ENCODE results near the gene JTB. TPM values are rescaled to one million over a fixed set of nuclear protein-coding genes. Genes with fewer than 3 reads are reported as not detected.

The JTB gene
- total RNA-seq, 4 donors from 2014 or later: 157 to 309 (median 259) TPM

DNA sequence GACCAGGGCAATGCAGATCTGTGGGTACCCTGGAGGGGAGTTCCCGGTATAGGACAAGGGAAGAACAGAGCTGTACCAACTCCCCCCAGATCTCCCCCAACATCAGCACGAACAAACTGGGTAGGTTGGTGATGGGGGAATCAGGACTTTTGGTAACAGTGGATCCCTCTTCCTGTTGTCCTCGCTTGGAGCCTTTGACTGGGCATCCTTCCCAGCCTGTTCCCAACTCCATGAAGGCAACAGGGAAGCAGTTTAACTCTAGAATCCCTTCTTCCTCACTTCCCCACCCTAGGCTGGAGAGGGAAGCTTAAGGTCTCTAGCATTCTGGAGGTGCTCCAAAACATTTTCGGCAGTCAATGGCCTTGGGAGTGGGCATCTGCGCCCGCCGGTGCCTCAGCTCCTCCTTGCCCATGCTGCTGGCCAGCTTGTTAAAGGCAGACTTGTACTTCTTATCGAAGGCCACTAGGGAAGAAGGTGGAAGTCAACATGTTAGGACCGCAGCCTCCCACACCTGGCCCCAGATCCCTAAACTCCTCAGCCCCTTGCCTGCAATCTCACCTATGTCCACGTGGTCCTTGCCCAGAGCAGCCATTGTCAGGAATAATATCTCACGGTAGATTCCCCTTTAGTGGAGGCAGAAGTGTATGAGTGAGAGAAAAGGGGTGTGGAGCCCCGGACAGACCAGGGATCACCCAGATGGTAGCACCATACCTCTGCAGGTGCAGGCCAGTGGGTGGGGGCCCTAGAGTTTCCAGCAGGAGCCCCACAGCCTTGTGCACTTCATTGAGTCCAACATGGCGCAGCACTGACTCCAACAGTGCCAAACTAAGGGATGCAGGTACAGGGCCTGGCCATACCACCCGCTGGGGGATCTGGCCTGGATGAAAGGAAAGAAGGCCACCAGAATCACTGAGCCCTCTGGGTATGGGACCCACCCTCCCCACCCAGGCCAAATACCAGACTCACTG, 47.2 kb downstream of the JTB start:
- H3K36me3 ChIP-seq: peaks cover 0 to 56% of the 10 kb centered on the region in 2 donors

DNA sequence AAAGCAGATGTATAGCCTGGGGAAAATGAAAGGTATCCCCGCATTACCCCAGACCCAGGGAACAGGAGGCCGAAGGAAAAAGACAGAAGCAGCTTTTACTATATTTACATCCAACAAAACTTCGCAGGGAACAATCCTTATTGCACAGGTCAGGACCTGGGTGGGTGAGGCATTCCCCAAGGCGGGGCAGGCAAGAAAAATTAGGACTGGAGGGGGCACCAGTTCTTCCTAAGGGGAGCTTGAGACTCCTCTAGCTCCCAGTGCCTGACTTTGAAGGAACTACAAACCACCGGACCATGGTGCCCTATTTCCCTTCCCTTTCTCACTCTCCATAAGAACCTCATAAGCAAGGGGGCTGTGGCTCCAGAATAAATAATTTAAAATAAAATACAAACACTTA, 48.0 kb downstream of the JTB start:
- H3K27ac ChIP-seq: peak overlapping the region in 1 of 4 donors; percentile 48
- TF ChIP-seq POLR2A (IDR thresholded peaks at IDR 0.05): no peak
- TF ChIP-seq, protein P1, sequence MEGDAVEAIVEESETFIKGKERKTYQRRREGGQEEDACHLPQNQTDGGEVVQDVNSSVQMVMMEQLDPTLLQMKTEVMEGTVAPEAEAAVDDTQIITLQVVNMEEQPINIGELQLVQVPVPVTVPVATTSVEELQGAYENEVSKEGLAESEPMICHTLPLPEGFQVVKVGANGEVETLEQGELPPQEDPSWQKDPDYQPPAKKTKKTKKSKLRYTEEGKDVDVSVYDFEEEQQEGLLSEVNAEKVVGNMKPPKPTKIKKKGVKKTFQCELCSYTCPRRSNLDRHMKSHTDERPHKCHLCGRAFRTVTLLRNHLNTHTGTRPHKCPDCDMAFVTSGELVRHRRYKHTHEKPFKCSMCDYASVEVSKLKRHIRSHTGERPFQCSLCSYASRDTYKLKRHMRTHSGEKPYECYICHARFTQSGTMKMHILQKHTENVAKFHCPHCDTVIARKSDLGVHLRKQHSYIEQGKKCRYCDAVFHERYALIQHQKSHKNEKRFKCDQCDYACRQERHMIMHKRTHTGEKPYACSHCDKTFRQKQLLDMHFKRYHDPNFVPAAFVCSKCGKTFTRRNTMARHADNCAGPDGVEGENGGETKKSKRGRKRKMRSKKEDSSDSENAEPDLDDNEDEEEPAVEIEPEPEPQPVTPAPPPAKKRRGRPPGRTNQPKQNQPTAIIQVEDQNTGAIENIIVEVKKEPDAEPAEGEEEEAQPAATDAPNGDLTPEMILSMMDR (IDR thresholded peaks at IDR 0.05 in 4 of 5, conservative IDR thresholded peaks at IDR 0.05 in 1 of 5): no peak
- intact Hi-C loops (cut with DNase I; ENCODE audit: low total_unique reads): no loop called here
- no peaks in the 10 kb centered on the region for H3K4me1 ChIP-seq
- H3K9me3 ChIP-seq: no peaks in the 10 kb centered on the region
- no peak overlapping the region for H3K4me3 ChIP-seq
- H3K27me3 ChIP-seq: no peaks in the 10 kb centered on the region
- peak in 1 of 2 donors; percentile 2 for DNase-seq
- ATAC-seq: no peak
- in situ Hi-C loops (cut with MboI; ENCODE audit: low sequenced_read_pairs in 4 of 4): loop anchor here in 1 of 4 donors (10.0 kb wide), 1 partner anchor 55 kb away; the partner anchor contains the start of gene RAB13
- peaks cover 0 to 48% of the 10 kb centered on the region in 2 donors for H3K36me3 ChIP-seq

More for the DNA sequence above, 47.2 kb downstream of the JTB start:
- no peak overlapping the region for H3K4me3 ChIP-seq
- ATAC-seq (no peak), DNase-seq (peak in 1 of 2 donors; percentile 7)
- no peaks in the 10 kb centered on the region for H3K27me3 ChIP-seq
- intact Hi-C loops (cut with DNase I; ENCODE audit: low total_unique reads): no loop called here
- H3K27ac ChIP-seq: no peak overlapping the region
- H3K4me1 ChIP-seq: no peaks in the 10 kb centered on the region
- in situ Hi-C loops (cut with MboI; ENCODE audit: low sequenced_read_pairs in 4 of 4): loop anchor here in 1 of 4 donors (10.0 kb wide), 1 partner anchor 55 kb away; the partner anchor contains the start of gene RAB13
- TF ChIP-seq POLR2A (IDR thresholded peaks at IDR 0.05): no peak
- TF ChIP-seq, protein P1 (IDR thresholded peaks at IDR 0.05 in 4 of 5, conservative IDR thresholded peaks at IDR 0.05 in 1 of 5): no peak
- no peaks in the 10 kb centered on the region for H3K9me3 ChIP-seq

DNA sequence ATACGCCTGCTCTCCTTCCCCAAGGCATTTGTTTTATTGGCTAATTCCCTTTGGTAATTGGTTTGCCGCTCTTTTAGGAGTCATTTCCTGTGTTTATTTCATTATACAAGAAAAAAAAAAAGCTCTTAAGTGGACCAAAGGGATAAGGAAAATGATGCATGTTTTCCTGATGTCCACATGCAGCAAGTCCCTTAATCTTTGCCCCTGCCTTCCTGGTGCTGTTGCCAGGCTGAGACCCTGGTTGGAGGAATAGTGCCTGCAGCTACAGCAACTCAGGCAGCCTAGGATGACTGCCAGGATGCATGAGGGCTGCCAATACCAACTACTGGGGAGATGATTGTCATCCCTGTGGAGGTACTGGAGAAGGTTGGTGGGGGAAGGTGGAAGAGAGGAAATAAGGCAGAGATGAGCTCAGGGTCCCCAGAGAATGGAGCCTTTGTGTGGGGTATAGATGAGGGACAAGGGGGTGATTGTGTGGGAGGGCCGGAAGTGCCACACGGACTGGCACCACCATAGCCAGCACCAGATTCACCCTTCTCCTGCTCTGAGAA, 48.6 kb downstream of the JTB start:
- H3K9me3 ChIP-seq: no peaks in the 10 kb centered on the region
- H3K4me1 ChIP-seq: peaks cover 2 to 4% of the 10 kb centered on the region in 2 donors
- in situ Hi-C loops (cut with MboI; ENCODE audit: low sequenced_read_pairs in 4 of 4): loop anchor here in 1 of 4 donors (10.0 kb wide), 1 partner anchor 56 kb away; the partner anchor contains the start of gene RAB13
- intact Hi-C loops (cut with DNase I; ENCODE audit: low total_unique reads): no loop called here
- ATAC-seq (no peak), DNase-seq (peak in 1 of 2 donors; percentile 9)
- peaks cover 0 to 42% of the 10 kb centered on the region in 2 donors for H3K36me3 ChIP-seq
- no peak for TF ChIP-seq POLR2A (IDR thresholded peaks at IDR 0.05)
- TF ChIP-seq, protein P1 (IDR thresholded peaks at IDR 0.05 in 4 of 5, conservative IDR thresholded peaks at IDR 0.05 in 1 of 5): no peak
- peak overlapping the region in 1 of 4 donors; percentile 48 for H3K27ac ChIP-seq
- H3K27me3 ChIP-seq: no peaks in the 10 kb centered on the region
- H3K4me3 ChIP-seq: no peak overlapping the region

DNA sequence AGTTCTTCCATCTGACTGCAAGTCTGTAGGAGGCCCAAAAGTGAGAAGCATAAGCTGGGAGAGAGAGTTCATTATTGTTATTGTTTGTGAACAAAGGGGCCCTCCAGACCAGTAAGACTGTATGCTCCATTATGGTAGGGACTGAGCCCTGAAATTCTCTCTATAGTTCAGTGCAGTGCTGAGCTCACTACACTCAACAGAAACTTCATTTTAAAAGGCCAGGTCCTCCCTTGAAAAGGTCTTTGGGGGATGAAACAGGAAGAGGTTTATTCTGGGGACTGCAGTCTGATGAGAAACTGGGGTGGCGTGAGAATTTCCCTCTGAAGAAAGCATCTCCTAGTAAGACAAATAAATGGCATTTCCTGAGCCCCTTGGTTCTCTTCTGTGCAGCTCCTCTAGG, 49.2 kb downstream of the JTB start:
- intact Hi-C loops (cut with DNase I; ENCODE audit: low total_unique reads): no loop called here
- H3K27ac ChIP-seq: peak overlapping the region in 2 of 4 donors; percentile 17 to 48
- TF ChIP-seq, protein P1 (IDR thresholded peaks at IDR 0.05 in 4 of 5, conservative IDR thresholded peaks at IDR 0.05 in 1 of 5): no peak
- no peak for TF ChIP-seq POLR2A (IDR thresholded peaks at IDR 0.05)

More for the DNA sequence above, 49.2 kb downstream of the JTB start:
- DNase-seq (no peak), ATAC-seq (no peak)
- H3K4me3 ChIP-seq: no peak overlapping the region
- no peaks in the 10 kb centered on the region for H3K27me3 ChIP-seq
- peaks cover 0 to 36% of the 10 kb centered on the region in 2 donors for H3K36me3 ChIP-seq
- in situ Hi-C loops (cut with MboI; ENCODE audit: low sequenced_read_pairs in 4 of 4): loop anchor here in 1 of 4 donors (10.0 kb wide), 1 partner anchor 57 kb away; the partner anchor contains the start of gene RAB13
- H3K4me1 ChIP-seq: peaks cover 7% of the 10 kb centered on the region in 2 donors
- no peaks in the 10 kb centered on the region for H3K9me3 ChIP-seq

All from gastrocnemius medialis (tissue), 4 donors.